RWPE2 (cell line): ENCODE data around the gene MYO3B.
"Not testable (repeated sequence)": the region's sequence is repeated elsewhere in the genome, so short reads cannot be mapped to it uniquely, and the experiment has no call there.

Source experiments
- ATAC-seq: fragments of 200-7000 bp; cut with Tn5 transposase; 3 replicates; pipeline ENCODE4 v1.9.1; 2021; ENCODE audit warnings: low read depth
- DNase-seq: peaks from one replicate; pipeline ENCODE4 v3.0.0-alpha.2; 2020; ENCODE audit warnings: low spot score
- H3K27ac ChIP-seq: fragments of 450-650 bp; 2 replicates; pipeline ENCODE4 v1.5.1; 2017; ENCODE audit warnings: mild to moderate bottlenecking; ENCODE audit not compliant: poor library complexity, severe bottlenecking
- H3K27me3 ChIP-seq: fragments of 250-450 bp; sonication (Bioruptor Pico); 2 replicates; pipeline ENCODE4 v1.5.1; 2021; ENCODE audit warnings: mild to moderate bottlenecking, moderate library complexity; ENCODE audit not compliant: insufficient read depth, poor library complexity, severe bottlenecking
- H3K36me3 ChIP-seq: fragments of 250-450 bp; sonication (Bioruptor Pico); 2 replicates; pipeline ENCODE4 v1.5.1; 2020; ENCODE audit warnings: low read depth, mild to moderate bottlenecking, moderate library complexity
- H3K4me1 ChIP-seq: fragments of 250-450 bp; sonication (Bioruptor Pico); 2 replicates; pipeline ENCODE4 v1.5.1; 2021; ENCODE audit warnings: mild to moderate bottlenecking, moderate library complexity; ENCODE audit not compliant: insufficient read depth, poor library complexity, severe bottlenecking
- H3K4me3 ChIP-seq: fragments of 250-450 bp; sonication (Bioruptor Pico); 2 replicates; pipeline ENCODE4 v1.5.1; 2021; ENCODE audit warnings: mild to moderate bottlenecking, moderate library complexity; ENCODE audit not compliant: severe bottlenecking
- H3K9me3 ChIP-seq: fragments of 250-450 bp; sonication (Bioruptor Pico); 2 replicates; pipeline ENCODE4 v1.5.1; 2021; ENCODE audit warnings: mild to moderate bottlenecking, moderate library complexity; ENCODE audit not compliant: severe bottlenecking
- CTCF ChIP-seq: fragments of 450-650 bp; IDR thresholded peaks from one replicate; pipeline ENCODE4 v1.5.1; 2017; ENCODE audit warnings: mild to moderate bottlenecking, moderate library complexity; ENCODE audit not compliant: poor library complexity, severe bottlenecking

Gene MYO3B

DNA sequence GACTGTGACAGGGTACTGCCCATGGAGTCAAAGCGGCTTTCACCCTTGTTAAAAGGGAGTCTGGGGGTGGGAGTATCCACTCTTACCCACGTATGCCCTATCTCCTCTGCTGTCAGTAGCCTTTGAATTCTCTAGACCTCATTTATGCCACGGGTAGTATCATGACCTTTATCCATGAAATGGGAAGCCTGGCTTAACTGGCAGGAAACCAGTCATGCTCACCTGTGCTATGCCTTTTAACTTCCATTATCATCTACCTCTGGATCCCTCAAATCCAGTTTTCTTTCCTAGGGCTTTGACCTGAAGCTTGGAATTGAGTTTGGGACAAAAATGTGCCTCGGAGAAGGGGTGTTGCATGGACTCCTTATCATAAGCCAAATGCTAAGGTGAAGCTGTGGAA, 30.0 kb downstream of the MYO3B start:
- Histone ChIP-seq H3K4me1 (no peaks in the 10 kb centered on the region), H3K4me3 (no peak overlapping the region), H3K27ac (no peak overlapping the region), H3K9me3 (no peaks in the 10 kb centered on the region), H3K27me3 (no peaks in the 10 kb centered on the region), H3K36me3 (no peaks in the 10 kb centered on the region)
- ATAC-seq (no peak), DNase-seq (no peak)
- TF ChIP-seq CTCF: no peak

GRCh38 chr2:170208967-170209366, 31.0 kb downstream of the MYO3B start:
- no peak for ATAC-seq
- no peak for DNase-seq
- Histone ChIP-seq H3K4me1 (no peaks in the 10 kb centered on the region), H3K4me3 (no peak overlapping the region), H3K27me3 (no peaks in the 10 kb centered on the region), H3K27ac (no peak overlapping the region), H3K36me3 (no peaks in the 10 kb centered on the region), H3K9me3 (no peaks in the 10 kb centered on the region)
- TF ChIP-seq CTCF: no peak

DNA sequence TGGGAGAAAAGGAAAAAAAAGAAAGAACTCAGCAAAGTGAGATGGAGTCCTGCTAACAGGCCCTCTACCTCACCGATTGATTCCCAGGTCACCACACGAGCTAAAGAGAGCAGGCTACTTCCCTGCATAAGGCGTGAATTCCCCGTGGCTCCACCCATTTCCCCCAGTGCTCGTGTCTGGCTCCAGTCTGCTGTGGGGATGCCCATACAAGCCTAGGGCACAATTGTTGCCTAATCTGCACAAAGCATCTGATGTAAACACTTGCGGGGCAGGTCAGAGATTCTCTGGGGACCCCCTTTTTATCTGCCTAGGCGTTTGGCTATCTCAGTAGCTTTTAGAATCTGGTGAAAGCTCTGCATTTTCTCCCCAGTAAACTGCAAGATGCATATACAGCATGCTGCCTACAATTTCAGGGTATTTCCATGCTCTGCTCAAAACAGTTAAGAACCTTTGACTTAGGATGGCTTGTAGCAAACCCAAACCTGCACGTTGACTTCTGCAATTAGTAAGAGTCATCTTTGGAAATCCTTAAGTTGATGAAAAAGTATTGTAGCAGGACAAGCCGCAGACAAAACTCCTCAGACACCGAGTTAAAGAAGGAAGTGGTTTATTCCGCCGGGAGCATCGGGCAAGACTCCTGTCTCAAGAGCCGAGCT, 34.8 kb downstream of the MYO3B start:
- ATAC-seq: no peak
- no peak for DNase-seq
- no peaks in the 10 kb centered on the region for H3K4me1 ChIP-seq
- no peaks in the 10 kb centered on the region for H3K27me3 ChIP-seq
- H3K36me3 ChIP-seq: no peaks in the 10 kb centered on the region
- H3K27ac ChIP-seq: no peak overlapping the region
- H3K9me3 ChIP-seq: no peaks in the 10 kb centered on the region
- TF ChIP-seq CTCF: no peak
- H3K4me3 ChIP-seq: no peak overlapping the region

DNA sequence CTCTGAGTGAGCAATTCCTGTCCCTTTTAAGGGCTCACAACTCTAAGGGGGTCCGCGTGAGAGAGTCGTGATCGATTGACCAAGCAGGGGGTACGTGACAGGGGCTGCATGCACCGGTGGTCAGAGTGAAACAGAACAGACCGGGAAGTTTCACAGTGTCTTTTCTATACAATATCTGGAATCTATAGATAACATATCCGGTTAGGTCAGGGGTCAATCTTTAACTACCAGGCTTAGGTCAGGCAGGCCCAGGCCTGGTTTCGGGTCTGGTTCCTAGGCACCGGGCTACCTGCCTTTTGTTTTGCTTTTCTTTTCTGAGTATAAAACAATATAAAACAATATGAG, 35.3 kb downstream of the MYO3B start:
- not testable (repeated sequence) for DNase-seq, H3K27me3 ChIP-seq, H3K36me3 ChIP-seq, H3K4me1 ChIP-seq, H3K27ac ChIP-seq, H3K4me3 ChIP-seq, H3K9me3 ChIP-seq, ATAC-seq

GRCh38 chr2:170213651-170214050, 35.7 kb downstream of the MYO3B start:
- ATAC-seq (no peak), DNase-seq (no peak)
- no peaks in the 10 kb centered on the region for H3K36me3 ChIP-seq
- no peaks in the 10 kb centered on the region for H3K4me1 ChIP-seq
- H3K27me3 ChIP-seq: no peaks in the 10 kb centered on the region
- TF ChIP-seq CTCF: no peak
- no peak overlapping the region for H3K27ac ChIP-seq
- no peaks in the 10 kb centered on the region for H3K9me3 ChIP-seq
- no peak overlapping the region for H3K4me3 ChIP-seq
